GM10266 (cell line): Measurements from ENCODE around the gene LYZL1.
"Not testable (repeated sequence)": the region's sequence is repeated elsewhere in the genome, so short reads cannot be mapped to it uniquely, and the experiment has no call there.

ENCODE experiments used
- DNase-seq: peaks from one replicate; pipeline ENCODE4 v3.0.0; 2012; ENCODE audit errors: extremely low spot score
- CTCF ChIP-seq: IDR thresholded peaks from 2 replicates; pipeline ENCODE4 v1.5.1; 2012; ENCODE audit warnings: mild to moderate bottlenecking, low read depth; ENCODE audit not compliant: control insufficient read depth, insufficient read depth; ENCODE audit errors: missing control alignments

The LYZL1 gene

GRCh38 chr10:29273478-29273877 lies 15.4 kb upstream of the LYZL1 start:
- DNase-seq, result no peak
- TF ChIP-seq CTCF, result no peak

- TF ChIP-seq CTCF, result no peak
- DNase-seq, result no peak
Observed at GRCh38 chr10:29276251-29276850, 12.5 kb upstream of the LYZL1 start.

GRCh38 chr10:29277296-29277695 lies 11.6 kb upstream of the LYZL1 start:
- no peak for DNase-seq
- TF ChIP-seq CTCF, result no peak

GRCh38 chr10:29279779-29280487 lies 8.9 kb upstream of the LYZL1 start:
- TF ChIP-seq CTCF, result no peak
- no peak for DNase-seq

GRCh38 chr10:29280488-29280840 lies 8.4 kb upstream of the LYZL1 start:
- no peak for DNase-seq
- no peak for TF ChIP-seq CTCF

- TF ChIP-seq CTCF, result no peak
- peak; percentile 42 for DNase-seq
Observed at GRCh38 chr10:29285624-29286051, 3.2 kb upstream of the LYZL1 start.

GRCh38 chr10:29287635-29288034 lies 1.2 kb upstream of the LYZL1 start:
- TF ChIP-seq CTCF, result no peak
- DNase-seq, result no peak

GRCh38 chr10:29291561-29291960 lies 2.7 kb downstream of the LYZL1 start:
- not testable (repeated sequence) for DNase-seq

GRCh38 chr10:29292406-29292805 lies 3.5 kb downstream of the LYZL1 start:
- DNase-seq, result not testable (repeated sequence)
